ENCODE data around the gene PKP3. TPM values are rescaled to one million over a fixed set of nuclear protein-coding genes. Genes with fewer than 3 reads are reported as not detected.

PKP3 gene
- total and polyA plus RNA-seq, 9 of the 15 experiments (the other 6 are each of a cell fraction or from before 2014, with no cell fraction given) = 0.11 to 110 (median 30.7) TPM

DNA sequence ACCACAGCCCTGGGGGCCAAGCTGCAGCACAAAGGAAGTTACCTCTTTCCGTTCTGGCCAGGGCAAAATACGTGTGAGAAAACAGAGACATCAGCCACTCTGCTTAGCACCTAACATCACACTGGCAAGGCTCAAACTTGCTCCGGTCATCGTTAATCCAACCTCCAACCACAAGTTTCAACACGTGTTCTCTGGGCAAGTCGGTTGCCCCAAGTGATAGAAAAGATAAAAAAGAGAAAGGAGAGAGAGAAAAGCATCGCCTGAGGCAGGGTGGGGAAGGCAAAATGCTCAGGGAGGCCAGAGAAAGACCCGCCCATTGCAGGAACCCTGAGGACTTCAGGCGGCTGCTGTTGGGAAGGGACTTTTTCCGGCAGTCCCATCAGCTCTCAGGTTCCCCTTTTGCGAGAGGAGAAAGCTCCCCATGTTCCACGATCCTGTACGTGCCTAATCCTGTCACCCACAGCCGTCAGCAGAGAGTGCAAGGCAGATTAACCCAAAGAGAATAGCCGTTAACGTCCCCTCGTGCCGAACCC, 43.2 kb upstream of the PKP3 start (continued):
- TF ChIP-seq ARID4B (CRISPR knock-in tag; IDR thresholded peaks at IDR 0.05) (no peak), ZBED1 (IDR thresholded peaks at IDR 0.05) (no peak), TGIF2 (CRISPR knock-in tag; IDR thresholded peaks at IDR 0.05) (no peak), ZSCAN29 (IDR thresholded peaks at IDR 0.05) (no peak), TCF3 (CRISPR knock-in tag; IDR thresholded peaks at IDR 0.05) (no peak), ZNF780A (CRISPR knock-in tag; IDR thresholded peaks at IDR 0.05) (no peak), PHF21A (IDR thresholded peaks at IDR 0.05; ENCODE audit: borderline replicate concordance, low read depth) (no peak), NRF1 (conservative IDR thresholded peaks at IDR 0.05 in 1 of 2, IDR thresholded peaks at IDR 0.05 in 1 of 2) (peak; percentile 45 to 56; a peak in 3 of 4 replicates), CEBPG (CRISPR knock-in tag; IDR thresholded peaks at IDR 0.05) (no peak), CEBPG (tag; conservative IDR thresholded peaks at IDR 0.05 in 1 of 2, IDR thresholded peaks at IDR 0.05 in 1 of 2) (no peak), CHD1 (IDR thresholded peaks at IDR 0.05; ENCODE audit: low read length) (no peak), POLR2B (IDR thresholded peaks at IDR 0.05; ENCODE audit: low read depth, partially characterized antibody) (peak; percentile 11)
- TF ChIP-seq, protein P1, sequence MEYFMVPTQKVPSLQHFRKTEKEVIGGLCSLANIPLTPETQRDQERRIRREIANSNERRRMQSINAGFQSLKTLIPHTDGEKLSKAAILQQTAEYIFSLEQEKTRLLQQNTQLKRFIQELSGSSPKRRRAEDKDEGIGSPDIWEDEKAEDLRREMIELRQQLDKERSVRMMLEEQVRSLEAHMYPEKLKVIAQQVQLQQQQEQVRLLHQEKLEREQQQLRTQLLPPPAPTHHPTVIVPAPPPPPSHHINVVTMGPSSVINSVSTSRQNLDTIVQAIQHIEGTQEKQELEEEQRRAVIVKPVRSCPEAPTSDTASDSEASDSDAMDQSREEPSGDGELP (CRISPR knock-in tag; IDR thresholded peaks at IDR 0.05; ENCODE audit: borderline replicate concordance) = no peak
- TF ChIP-seq, protein P2, sequence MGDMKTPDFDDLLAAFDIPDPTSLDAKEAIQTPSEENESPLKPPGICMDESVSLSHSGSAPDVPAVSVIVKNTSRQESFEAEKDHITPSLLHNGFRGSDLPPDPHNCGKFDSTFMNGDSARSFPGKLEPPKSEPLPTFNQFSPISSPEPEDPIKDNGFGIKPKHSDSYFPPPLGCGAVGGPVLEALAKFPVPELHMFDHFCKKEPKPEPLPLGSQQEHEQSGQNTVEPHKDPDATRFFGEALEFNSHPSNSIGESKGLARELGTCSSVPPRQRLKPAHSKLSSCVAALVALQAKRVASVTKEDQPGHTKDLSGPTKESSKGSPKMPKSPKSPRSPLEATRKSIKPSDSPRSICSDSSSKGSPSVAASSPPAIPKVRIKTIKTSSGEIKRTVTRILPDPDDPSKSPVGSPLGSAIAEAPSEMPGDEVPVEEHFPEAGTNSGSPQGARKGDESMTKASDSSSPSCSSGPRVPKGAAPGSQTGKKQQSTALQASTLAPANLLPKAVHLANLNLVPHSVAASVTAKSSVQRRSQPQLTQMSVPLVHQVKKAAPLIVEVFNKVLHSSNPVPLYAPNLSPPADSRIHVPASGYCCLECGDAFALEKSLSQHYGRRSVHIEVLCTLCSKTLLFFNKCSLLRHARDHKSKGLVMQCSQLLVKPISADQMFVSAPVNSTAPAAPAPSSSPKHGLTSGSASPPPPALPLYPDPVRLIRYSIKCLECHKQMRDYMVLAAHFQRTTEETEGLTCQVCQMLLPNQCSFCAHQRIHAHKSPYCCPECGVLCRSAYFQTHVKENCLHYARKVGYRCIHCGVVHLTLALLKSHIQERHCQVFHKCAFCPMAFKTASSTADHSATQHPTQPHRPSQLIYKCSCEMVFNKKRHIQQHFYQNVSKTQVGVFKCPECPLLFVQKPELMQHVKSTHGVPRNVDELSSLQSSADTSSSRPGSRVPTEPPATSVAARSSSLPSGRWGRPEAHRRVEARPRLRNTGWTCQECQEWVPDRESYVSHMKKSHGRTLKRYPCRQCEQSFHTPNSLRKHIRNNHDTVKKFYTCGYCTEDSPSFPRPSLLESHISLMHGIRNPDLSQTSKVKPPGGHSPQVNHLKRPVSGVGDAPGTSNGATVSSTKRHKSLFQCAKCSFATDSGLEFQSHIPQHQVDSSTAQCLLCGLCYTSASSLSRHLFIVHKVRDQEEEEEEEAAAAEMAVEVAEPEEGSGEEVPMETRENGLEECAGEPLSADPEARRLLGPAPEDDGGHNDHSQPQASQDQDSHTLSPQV (IDR thresholded peaks at IDR 0.05) = peak; percentile 97
- TF ChIP-seq, protein P3, sequence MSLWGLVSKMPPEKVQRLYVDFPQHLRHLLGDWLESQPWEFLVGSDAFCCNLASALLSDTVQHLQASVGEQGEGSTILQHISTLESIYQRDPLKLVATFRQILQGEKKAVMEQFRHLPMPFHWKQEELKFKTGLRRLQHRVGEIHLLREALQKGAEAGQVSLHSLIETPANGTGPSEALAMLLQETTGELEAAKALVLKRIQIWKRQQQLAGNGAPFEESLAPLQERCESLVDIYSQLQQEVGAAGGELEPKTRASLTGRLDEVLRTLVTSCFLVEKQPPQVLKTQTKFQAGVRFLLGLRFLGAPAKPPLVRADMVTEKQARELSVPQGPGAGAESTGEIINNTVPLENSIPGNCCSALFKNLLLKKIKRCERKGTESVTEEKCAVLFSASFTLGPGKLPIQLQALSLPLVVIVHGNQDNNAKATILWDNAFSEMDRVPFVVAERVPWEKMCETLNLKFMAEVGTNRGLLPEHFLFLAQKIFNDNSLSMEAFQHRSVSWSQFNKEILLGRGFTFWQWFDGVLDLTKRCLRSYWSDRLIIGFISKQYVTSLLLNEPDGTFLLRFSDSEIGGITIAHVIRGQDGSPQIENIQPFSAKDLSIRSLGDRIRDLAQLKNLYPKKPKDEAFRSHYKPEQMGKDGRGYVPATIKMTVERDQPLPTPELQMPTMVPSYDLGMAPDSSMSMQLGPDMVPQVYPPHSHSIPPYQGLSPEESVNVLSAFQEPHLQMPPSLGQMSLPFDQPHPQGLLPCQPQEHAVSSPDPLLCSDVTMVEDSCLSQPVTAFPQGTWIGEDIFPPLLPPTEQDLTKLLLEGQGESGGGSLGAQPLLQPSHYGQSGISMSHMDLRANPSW (CRISPR knock-in tag; IDR thresholded peaks at IDR 0.05) = no peak
- TF ChIP-seq, protein P4, sequence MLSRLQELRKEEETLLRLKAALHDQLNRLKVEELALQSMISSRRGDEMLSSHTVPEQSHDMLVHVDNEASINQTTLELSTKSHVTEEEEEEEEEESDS (CRISPR knock-in tag; IDR thresholded peaks at IDR 0.05) = no peak

Data from K562 (cell line).